RKO (cell line): ENCODE results near the gene PLBD1.

ENCODE experiments used
- DNase-seq: peaks from one replicate; pipeline ENCODE4 v3.0.0-alpha.2; 2016; ENCODE audit warnings: low spot score

The PLBD1 gene

DNA sequence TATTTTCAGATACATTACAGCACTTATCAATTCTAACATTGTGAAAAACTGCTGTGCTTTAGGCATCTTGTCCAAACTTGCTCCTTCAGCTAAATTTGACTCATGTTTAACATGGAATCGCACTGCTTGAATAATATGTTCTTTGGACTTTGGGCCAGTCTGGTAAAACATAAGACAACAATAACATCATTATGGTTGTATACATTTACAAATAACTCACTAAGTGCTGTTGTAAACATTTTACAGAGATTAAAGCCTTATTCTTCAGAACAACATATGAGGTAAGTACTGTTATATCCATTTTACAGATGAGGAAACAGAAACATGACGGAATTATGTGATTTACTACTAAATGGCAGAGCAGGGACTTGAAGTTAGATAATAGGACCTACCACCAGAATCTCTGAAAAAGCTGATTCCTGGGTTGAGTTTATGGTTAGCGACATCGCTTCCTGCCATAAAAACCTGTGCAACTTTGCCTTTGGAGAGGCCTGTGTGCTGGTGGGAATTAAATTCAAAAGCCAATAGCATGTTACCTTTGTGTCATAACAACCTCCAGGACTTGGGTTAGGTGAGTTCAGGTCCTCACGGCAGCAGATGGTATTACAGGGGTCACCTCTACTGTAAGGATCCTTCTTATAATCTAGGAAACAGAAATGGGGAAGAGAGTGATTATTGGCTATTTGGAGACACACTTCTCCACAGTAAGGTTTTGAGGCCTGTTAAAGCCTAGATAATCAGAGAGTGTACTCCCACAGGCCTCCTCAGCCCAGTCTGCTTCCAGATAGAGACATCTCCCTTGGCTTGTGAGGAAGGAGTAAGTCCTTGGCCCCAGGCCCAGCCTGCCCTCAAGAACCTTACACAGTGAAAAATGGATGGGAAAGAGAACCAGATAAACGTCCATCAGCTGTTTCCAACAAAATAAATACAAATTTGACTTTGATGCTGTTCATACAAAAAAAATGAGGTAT is 61.8 kb downstream of the PLBD1 start:
- DNase-seq: no peak

DNA sequence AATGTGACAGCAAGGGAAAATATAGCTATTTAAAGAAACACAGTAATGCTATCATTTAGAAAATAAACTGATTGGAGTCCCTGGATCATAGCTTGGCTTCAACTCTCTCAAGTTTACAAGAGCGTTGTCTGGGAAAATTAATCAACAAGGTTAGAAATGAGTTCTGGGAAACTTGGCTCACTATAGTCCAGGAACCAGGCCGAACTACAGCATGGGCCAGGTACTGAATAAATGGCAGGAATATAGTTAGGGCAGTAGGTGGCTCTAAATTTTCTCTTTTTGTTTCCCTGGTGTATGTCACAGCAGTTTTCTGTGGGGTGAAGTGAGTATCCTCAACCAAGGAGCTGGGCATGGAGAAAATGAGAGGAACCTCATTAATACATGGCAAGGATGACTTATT is 72.4 kb downstream of the PLBD1 start:
- no peak for DNase-seq

DNA sequence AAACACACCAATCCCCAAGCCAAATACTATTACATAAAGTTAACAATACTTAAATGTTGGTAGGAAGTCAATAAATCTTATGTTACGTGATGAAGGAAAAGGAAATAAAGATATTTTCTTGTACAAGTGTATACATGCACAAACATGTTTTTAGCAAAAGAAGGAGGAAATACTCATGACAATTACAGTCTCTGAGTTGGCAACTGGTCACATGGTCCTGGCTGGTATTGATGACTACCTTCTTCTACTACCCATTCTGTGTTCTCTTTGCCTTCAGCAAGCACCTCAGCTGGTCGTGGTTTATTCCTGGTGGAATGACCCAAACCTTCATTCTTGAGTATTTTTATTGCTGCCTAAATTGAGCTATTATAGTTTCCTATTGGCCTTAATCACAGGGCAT is 84.8 kb downstream of the PLBD1 start:
- DNase-seq: no peak

DNA sequence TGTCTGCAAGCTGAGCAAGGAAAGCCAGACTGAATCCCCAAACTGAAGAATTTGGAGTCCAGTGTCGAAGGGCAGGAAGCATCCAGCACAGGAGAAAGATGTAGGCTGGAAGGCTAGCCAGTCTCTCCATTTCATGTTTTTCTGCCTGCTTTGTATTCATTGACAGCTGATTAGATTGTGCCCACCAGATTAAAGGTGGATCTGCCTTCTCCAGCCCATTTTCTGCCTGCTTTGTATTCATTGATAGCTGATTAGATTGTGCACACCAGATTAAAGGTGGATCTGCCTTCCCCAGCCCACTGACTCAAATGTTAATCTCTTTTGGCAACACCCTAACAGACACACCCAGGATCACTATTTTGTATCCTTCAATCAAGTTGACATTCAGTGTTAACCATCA is 85.3 kb downstream of the PLBD1 start:
- DNase-seq: no peak

DNA sequence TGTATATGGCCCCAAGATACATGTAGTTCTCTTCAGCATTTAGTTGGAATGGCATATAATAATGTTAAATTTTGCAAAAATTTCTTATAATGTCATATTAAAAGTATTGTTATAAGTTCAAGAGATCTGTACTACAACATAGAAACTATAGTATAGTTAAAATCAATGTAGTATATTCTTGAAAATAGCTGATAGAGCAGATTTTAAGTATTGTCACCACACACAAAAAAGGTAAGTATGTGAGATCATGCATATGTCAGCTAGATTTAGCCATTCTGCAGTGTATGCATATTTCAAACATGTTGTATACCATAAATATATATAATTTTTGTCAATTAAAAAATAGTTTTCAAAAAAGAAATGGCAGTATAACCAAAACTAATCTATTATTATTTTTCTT is 86.5 kb downstream of the PLBD1 start:
- DNase-seq: no peak

DNA sequence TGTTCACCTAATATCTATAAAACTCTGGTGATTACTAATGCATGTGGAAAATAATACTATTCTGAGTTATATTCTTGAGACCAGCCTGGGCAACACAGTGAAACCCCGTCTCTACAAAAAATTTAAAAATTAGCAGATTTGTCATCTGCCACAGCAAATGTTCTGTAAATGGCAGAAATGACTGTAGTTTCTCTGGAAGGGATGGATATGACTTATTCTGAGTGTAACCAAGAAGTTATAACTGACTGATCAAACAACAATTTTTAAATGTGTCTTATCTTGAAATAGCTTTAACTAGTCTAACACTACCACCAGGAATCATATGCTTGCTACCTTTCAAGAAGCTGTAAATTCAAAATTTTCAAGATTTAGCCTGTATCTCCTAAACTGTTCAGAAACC is 88.7 kb downstream of the PLBD1 start:
- DNase-seq: no peak

DNA sequence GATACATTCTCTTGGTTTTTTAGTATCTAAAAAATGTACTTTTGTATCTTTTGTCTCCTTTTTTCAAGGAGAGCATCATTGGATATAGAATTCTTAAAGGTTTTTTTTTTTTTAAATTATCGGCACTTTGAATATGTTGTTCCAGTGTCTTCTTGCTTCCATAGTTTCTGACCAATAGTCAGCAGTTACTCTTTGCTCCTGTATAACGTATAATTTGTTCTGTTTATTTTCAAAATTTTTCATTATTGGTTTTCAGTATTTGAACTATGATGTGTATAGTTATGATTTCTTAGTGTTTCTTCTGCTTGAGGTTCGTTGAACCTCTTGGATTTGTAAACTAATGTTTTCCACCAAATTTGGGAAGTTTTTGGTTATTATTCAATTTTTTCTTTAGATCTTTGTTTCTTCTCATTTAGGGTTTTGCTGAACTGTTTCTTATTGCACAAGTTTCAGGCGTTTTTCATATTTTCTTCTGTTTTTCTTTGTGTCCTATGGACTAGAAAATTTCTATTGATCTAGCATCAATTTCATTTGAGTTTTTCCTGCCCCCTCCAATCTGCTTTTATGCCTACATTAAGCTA is 93.9 kb downstream of the PLBD1 start:
- peak; percentile 51 for DNase-seq

DNA sequence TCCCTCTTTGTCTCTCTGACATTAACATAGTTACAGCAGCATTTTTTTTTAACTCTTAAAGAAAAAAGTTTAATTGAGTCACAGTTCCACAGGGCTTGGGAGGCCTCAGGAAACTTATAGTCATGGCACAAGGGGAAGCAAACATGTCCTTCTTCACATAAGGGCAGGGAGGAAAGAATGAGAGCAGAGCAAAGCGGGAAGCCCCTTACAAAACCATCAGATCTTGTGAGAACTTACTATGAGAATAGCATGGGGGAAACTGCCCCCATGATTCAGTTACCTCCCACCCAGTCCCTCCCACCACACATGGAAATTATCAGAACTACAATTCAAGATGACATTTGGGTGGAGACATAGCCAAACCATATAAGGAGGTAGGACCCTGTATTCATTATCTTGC is 96.2 kb downstream of the PLBD1 start:
- no peak for DNase-seq

DNA sequence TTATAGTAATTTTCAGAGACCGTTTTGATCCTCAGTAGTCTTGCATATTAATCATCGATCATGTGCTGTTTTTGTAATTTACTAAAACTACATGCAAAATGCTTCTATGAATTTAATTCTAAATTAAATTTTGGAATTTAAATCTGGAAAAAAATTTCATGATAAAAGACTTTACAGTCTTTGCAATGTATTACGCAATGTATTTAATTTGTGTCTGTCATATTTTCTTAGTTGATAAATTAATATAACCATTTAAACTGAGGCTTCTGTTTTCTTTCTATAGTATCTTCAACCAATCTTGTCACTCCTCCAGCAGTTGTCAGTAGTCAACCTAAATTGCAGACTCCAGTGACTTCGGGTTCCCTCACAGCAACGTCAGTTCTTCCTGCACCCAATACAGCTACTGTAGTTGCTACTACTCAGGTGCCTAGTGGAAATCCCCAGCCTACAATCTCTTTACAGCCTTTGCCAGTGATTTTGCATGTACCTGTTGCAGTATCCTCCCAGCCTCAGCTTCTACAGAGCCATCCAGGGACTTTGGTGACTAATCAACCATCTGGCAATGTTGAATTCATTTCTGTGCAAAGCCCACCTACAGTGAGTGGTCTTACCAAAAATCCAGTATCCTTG is 107.4 kb downstream of the PLBD1 start:
- no peak for DNase-seq

DNA sequence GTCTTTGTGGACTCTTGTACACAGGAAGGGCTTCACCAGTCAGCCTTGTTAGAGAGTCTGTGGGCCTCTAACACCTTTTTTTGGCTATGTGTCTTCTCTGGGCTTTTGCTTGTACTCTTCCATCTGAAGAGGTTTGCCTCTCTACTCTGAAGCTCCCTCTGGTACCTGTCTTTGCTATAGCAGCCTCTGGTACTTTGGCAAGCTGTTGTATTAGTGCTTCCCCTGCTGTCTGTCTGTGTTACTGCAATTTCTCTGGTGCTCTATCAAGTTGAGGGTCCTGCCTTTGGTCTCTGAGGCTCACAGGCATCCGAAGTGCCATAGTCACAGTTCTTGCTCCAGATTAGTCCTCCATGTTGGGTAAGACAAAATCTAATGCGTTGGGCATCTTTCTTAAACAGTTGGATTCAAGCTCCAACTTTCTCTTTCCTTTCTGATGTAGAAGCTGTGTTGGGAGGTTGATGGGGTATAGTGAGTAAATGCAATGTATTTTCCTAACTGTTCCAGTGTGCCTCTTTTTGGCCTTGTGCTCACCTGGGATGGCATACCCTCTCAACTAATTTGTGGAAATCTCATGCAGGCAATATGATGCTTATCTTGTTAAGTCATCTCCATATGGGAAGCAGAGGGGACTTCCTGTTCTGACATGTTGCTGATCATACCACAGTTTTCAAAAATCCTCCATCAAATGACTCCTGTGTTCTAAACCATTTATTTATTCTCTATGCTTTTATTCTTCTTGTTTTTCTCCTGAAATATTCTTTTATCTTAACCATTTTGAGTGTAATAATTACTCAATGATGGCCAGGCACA is 113.4 kb downstream of the PLBD1 start:
- peak; percentile 72 for DNase-seq
